GM18858 (cell line): ENCODE data around the gene TMEM52.

Experiments used
- ATAC-seq: cut with Tn5 transposase; IDR thresholded peaks from one replicate; pipeline ENCODE4 v1.9.1; 2021; ENCODE audit not compliant: unreplicated experiment

The TMEM52 gene

DNA sequence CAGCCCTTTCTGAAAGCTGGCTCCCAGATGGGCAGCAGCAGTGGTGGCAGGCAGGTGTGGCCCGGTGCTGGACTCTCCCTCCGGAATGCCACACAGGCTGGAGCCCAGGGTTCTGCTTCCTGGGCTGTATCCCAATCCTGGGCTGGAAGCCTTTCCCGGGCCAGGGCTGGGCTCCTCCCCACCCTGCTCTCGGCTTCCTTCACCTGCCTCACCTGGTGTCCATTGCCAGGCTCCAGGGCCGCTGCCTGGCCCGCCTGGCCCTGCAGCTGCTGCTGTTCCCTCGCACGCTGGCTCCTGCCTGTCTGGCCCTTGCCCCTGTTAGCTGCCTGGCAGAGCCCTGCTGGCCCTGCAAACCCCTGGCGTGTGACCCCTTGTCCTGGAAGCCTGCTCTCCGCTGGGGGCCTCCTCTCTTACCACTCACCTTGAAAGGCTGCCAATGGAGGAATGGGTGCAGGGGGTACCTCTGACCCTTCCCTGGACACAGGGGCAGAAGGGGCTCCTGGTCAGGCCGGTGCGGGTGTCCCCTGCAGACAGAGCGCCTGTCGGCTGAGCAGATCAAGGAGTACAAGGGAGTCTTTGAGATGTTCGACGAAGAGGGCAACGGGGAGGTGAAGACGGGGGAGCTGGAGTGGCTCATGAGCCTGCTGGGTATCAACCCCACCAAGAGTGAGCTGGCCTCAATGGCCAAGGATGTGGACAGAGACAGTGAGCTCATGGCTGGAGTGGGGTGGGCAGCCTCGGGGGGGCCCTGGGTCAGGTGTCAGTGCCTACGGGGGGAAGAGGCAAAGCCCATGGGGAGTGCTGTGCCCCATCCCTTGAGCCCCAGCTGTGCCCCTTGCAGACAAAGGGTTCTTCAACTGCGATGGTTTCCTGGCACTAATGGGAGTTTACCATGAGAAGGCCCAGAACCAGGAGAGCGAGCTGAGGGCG, 2.9 kb downstream of the TMEM52 start:
- ATAC-seq = no peak

DNA sequence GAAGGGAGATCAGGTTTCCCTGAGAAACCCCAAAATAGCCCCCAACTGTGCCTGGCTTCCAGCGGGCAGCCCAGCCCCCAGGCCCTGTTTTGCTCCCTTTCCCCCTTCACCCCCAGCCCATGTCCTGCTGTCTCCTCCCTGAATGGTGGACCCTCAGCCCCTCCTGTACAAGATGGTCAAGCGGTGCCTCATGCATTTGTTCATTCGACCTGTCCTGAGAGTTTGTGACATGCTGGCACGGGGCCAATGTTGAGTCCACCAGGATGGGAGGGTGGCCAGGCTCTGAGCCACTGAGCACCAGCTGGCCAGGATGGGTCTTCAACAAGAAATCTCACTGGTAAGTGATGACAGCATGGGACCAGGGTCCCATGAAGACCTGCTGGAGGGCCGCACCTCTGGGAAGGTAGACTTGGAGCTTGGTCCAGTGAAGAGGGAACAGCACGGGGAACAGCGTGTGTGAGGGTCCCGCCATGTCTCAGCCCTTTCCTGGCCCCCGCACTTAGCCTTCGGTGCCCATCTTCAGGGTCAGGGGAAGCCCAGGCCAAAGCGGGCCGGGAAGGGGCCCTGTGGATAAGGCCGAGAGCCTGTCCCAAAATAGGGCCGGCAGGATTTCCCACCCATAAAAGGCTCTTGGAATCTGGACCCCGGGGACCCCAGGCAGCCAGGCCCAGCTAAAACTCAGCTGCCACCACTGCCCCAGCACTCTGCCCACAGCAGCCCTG, 3.9 kb downstream of the TMEM52 start, which contains the start of gene CALML6:
Gene CALML6 (plus strand): TSS at position 290 of the 722 bp plus-strand sequence. CDS start 21 bp downstream, at position 311.
- ATAC-seq = no peak

DNA sequence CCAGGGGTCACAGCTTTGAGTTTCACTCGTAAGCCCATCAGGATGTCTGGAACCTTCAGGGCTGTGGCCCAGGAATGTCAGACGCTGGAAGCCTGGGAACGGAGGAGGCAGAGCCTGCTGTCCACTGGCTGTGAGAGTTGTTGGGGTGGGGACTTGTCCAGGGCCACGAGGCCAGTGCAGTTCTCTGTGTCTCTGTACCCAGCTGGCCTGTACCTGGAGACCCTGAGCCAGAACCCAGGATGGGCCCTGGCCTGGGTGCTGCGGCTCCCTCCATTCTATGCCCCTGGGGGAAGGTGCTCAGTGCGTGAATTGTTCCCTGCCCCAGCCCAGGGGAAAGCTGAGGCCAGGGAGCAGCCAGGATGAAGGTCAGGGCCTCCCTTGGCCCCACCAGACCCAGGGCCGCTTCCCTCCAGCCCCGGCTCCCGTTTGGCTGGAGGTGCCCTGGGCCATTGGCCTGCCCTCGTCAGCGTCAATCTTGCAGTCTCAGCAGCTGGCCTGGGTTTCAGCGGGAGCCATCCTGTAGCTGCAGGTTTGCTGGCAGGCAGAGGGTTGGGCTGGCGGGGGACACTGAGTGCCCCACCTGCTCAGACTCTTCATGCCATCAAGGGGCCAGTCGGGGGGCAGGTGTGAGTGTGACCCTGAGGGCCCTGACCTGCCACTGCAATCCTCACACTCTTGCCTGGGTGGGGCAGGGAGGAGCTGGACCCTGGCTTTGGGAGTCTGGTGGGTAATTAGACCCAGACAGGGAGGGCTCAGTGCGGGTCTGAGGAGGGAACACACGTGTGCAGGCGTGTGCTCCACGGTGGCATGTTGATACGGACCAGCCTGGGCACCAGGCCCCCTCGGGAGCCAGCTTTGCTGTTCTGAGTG, 4.7 kb downstream of the TMEM52 start:
- ATAC-seq = no peak

DNA sequence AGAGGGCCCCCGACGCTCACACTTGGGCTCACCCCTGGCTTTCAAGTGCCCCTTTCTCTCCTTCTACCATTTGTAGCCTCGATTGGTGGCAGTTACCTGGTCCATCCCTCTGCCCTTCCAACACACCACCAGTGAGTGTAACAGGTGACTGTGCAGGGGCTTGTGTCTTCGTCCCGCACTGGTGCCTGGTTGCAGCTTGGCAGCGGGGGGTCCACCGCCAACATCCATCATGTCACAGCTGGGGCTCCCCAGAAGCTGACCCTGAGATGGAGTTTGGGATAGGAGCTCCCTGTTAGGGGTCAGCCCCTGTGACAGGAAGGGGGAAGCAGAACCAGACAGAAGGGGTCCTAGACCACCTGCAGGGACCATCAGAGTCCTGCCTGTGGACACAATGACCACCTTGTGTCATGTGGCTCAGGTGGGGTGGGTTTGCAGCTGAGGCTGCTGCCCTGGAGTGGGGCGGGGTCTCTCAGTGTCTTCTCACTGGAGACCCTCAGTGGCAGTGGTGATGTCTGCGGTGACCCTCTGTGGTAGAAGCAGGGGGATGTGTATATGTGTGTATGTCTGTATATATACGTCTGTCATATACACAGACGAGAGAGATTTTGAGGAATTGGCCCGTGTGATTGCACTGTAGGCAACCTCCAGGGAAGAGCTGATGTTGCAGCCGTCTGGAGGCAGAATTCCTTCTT, 7.6 kb downstream of the TMEM52 start:
- ATAC-seq = no peak

DNA sequence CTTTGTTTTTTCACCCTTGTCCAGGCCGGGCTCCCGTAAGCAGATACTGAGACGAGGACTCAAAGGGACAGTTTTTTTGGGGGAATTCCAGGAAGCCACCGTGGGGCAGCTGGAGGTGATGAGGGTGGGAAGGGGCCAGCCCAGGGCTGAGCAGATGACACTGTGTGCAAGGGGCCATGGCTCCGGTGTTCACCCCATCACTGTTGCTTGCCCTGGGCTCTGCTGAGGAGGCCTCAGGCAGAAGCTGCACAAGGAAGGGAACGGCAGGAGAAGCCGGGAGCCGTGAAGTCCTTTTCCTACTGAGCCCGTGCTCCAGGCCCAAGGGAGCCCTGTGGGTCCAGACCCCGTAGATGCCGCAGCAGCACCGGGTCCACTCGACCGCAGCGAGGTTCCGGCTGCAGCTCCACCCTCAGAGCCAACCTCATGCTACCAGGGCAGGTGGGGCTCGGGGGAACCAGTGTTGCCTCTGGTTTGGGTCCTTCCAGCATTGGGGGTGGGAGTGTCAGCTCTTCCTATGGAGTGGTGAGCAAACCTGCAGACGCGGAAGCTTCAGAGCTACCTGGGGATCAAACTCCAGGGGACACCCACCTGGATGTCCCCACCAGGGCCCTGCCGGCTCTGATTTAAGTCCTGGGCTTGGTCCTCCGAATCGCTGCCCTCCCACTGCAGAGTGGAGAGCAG, 8.3 kb downstream of the TMEM52 start:
- no peak for ATAC-seq

DNA sequence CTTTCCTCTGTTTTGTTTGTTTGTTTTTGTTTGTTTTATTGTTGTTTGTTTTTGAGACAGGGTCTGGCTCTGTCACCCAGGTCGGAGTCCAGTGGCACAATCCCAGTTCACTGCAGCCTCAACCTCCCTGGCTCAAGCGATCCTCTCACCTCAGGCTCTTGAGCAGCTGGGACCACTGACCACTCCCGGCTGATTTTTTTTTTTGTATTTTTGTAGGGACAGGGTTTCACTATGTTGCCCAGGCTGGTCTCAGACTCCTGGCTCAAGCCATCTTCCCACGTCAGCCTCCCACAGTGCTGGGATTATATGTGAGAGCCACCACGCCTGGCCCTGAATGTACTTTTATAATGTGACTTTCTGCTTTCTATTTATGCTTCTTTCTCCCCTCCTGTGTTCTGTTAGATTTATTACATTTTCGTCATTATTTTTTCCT, 9.0 kb downstream of the TMEM52 start:
- no peak for ATAC-seq

DNA sequence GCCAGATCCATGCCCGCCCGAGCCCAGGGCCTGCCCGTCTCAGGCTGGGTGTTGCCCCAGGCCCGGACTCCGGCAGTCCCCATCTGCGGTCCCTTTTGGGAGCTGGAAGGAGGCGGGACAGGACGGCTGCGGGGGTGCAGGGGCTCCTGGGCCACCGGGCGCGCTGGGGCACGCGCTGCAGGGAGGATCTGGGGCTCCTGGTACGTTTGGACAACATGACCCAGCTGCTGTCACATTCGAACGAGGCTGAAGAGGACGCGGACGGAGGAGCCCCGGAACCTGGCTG, 10.6 kb downstream of the TMEM52 start:
- no peak for ATAC-seq

DNA sequence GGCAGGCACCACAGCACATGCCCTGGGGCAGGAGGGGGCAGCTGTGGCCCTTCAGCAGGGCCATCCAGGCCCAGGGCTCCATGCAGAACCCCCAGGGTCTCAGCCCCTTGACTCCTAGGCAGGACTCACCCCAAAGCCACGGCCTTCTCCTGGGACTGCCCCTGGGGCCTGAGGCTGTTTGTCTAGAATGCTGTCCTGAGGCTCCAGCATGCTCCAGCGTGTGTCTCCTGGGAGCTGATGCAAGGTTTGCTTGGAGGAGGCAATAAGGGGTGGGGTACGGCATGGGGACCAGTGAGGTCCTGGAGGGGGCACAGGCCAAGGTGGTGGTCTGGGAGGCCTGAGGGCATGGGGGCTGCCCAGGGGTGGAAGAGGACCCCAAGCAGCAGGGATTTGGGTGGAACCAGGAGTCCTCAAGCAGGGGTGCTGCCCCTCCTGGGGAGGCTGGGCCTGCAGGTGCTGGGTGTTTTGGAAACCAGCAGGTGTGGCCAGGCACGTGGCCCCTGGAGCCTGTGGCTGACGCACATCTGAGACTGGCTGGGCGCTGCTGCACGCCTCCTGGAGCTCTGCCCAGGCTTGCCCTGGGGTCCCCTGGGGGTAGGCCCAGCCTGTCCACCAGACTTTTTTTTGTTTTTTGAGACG, 11.9 kb downstream of the TMEM52 start:
- ATAC-seq = no peak

DNA sequence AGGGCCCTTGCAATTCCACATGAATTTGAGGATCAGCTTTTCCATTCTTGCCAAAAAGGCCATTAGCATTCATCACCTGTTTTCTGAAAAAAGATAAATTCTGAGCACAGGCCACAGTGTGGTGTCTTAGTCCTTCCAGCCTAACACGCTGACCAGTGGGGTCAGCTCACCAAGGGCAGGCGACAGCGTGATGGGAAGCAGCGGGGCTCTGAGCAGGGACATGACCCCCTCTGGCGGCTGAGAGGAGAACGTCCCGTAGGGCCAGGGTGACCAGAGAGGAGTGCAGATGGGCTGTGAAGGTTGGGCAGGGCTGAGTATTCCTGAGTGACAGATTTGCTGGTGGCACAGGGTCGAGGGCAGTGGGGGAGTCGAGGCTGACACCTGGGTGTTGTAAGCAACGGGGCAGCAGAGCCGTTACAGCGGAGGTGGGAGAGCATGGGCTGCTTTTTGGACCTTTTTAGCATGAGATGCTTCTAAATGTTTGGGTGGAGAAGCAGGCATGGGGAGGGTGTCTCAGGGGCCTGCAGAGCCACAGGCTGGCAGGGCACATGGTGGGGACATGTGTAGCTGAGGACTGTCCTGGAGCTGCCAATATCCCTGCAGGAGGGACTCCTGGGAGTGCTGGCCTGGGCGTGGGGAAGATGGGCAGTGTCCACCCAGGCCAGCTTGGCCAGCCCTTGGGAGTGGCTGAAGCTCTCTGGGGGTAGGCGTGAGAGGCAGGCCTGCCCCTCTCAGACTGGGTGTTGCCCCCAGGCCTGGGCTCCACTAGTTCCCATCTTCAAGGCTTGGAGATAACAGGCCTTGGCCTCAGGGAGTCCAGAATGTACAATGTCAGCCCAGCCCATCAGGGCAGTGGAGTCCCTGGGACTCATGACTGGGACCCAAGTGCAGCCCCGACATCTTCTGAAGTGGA, 12.6 kb downstream of the TMEM52 start:
- no peak for ATAC-seq

DNA sequence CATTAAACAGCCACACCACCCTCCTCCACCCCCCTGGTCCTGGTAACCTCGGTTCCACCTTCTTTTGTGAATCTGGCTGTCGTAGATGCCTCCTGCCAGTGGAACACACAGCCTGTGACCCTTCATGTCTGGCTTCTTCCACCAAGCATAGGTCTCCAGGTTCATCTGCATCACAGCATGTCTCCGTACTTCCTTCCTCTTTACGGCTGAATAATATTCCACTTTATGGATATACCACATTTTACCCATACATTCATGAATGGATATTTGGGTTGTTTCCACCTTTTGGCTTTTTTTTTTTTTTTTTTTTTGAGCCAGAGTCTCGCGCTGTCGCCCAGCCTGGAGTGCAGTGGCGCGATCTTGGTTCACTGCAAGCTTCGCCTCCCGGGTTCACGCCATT, 15.9 kb downstream of the TMEM52 start:
- ATAC-seq = no peak

DNA sequence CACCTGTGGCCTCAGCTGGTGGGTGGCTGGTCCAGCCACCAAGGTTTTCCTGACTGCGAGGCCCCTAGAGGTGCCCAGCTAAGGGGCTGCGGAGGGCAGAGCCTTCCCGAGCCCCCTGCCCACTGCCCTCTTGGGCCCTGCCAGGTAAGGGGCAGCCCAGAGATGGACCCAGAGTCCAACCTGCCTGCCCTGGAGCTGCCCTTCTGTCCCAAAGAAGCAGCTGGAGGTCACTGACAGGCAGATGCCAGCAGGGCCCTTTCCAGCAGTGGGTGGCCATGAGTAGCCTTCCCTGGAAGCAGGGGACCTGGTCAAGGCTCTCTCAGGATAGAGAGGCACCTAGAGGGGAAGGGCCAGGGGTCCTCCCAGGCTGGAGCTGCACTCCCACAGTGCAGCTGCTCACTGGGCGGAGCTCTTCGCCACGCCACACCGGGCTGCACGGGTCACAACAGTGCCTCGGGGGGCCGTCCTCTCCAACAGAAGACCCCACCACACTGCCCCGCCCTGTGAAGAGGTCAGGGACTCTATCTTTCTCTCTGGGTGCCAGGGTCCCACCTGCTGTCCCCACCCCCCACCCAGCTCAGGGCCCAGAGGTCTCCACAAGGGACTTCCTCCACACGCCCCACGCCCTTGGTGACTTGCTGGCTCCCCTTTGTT, 17.3 kb downstream of the TMEM52 start:
- no peak for ATAC-seq

DNA sequence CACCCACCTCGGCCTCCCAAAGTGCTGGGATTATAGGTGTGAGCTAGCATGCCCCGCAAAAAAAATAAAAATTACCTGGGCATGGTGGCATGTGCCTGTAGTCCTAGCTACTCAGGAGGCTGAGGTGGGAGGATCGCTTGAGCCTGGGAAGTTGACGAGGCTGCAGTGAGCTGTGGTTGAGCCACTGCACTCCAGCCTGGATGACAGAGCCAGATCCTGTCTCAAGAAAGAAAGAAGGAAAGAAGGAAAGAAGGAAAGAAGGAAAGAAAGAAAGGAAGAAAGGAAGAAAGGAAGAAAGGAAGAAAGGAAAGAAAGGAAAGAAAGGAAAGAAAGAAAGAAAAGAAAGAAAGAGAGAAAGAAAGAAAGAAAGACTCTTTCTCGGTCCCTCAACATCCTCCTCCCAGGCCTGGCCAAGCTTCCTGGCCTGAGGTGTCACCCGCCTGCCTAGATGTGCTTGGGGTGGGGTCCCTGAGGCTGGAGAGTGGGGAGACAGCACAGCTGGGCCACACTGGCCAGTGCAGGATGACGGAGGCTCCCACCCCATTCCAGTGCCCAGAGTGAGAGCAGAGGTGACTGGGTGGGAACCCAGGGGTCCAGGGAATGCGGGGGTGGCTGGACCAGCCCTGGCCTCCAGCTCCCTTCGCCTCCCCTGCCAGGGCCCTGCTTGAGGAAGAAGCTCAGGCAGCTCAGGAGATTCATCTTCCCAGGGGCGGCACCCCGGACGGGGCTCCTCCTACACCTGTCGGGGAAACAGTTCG, 18.0 kb downstream of the TMEM52 start:
- ATAC-seq = no peak

DNA sequence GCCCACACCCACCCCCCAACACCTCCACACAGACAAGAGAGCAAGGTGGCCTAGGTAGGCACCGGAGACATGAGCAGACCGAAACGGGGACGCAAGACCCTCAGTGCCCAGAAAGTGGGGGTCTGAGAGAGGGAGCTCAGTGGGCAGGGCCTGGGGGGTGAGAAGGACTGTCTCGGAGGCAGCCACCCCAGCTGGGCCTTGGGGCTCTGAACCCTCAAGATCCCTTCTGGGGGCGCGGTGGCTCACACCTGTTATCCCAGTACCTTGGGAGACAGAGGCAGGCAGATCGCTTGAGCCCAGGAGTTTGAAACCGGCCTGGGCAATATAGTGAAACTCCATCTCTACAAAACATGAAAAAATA, 19.1 kb downstream of the TMEM52 start:
- ATAC-seq = no peak

DNA sequence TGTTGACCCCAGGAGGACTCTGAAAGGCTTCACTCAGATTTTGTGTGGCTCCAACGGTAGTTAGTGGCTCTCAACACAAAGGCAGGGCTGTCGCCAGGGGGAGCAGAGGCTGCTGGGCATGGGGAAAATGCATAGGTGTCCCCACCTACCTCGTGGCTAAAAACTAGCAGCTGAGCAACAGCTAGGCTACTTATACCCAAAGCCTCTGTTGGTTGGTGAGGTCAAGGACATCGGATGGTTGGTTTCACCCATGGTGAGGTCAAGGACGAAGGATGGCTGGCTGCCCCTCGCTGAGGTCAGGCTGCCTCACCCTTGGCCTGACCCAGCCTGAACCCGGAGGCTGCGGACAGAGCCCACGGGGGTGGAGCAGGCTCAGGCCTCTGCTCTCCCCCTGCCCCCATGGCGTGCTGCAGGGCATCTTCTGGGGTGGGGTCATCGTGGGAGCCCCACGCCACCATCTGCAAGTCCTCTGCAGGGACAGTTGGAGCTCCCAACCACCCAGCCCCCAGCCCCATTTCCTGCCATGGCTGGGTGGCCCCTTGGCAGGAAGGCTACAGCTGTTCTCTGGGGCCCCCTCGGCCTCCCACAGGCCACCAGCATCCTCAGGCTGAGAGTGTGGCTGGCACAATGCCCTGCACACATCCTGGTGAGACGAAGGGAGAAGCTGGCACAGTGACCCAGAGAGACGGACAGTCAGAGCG, 19.7 kb downstream of the TMEM52 start:
- ATAC-seq = no peak

DNA sequence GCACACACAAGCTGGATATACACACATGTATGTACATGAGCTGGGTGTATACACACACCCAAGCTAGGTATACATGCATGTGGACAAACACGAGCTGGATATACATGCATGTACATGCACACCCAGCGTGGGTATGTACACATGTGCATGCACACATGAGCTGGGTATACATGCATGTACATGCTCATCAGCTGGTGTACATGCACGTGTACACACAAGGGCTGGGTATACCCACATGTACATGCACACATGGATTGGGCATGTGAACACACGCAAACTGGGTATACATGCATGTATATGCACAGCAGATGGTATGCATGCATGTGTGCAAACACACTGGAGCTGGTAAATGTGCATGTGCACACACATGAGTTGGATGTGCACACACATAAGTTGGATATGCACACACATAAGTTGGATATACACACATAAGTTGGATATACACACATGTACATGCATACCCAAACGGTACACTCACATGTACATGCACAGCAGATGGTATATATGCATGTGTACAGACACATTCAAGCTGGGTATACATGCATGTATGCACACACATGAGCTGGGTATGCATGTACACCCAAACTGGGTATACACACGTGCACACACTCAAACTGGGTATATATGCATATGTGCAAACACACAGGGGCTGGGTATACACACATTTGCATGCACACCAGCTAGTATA, 20.7 kb downstream of the TMEM52 start:
- ATAC-seq = no peak
